Fibroblast of lung (primary cell): Measurements from ENCODE around the gene IKZF3. TPM values are rescaled to one million over a fixed set of nuclear protein-coding genes. Genes with fewer than 3 reads are reported as not detected.

Source experiments
- DNase-seq, 2 donors: peaks; one replicate each; pipeline versions ENCODE4 v3.0.0 to v3.0.0-alpha.2; 2010; ENCODE audit warnings: low read depth in 2 of 2
- H2AFZ ChIP-seq: 2 replicates; pipeline ENCODE4 v1.5.1; 2012; ENCODE audit warnings: low read length, control low read depth, inconsistent platforms
- H3K27ac ChIP-seq: 2 replicates; pipeline ENCODE4 v1.5.1; 2011; ENCODE audit warnings: low read length, control low read depth; ENCODE audit not compliant: insufficient read depth
- H3K27me3 ChIP-seq: 2 replicates; pipeline ENCODE4 v1.5.1; 2011; ENCODE audit warnings: mild to moderate bottlenecking, low read length; ENCODE audit not compliant: control insufficient read depth, insufficient read depth
- H3K36me3 ChIP-seq: 2 replicates; pipeline ENCODE4 v1.5.1; 2011; ENCODE audit warnings: low read length; ENCODE audit not compliant: control insufficient read depth, insufficient read depth
- H3K4me1 ChIP-seq: 2 replicates; pipeline ENCODE4 v1.5.1; 2011; ENCODE audit warnings: low read length; ENCODE audit not compliant: control insufficient read depth, insufficient read depth; ENCODE audit errors: extremely low read depth
- H3K4me2 ChIP-seq: 2 replicates; pipeline ENCODE4 v1.5.1; 2011; ENCODE audit warnings: low read length, control low read depth; ENCODE audit not compliant: insufficient read depth; ENCODE audit errors: extremely low read depth
- H3K4me3 ChIP-seq, 4 experiments: fragments of 200-600 bp in 1 of 4; sonication (generic) in 1 of 4; replicated peaks in 1 of 4; 2 replicates each; pipeline ENCODE4 v1.5.1; 2011 to 2016; ENCODE audit warnings: low read length in 4 of 4, low read depth in 3 of 4, mild to moderate bottlenecking in 3 of 4, control low read depth in 2 of 4, inconsistent platforms in 1 of 4, mixed read lengths in 1 of 4; ENCODE audit not compliant: insufficient read depth in 1 of 4; ENCODE audit errors: control extremely low read depth in 1 of 4
- H3K79me2 ChIP-seq: 2 replicates; pipeline ENCODE4 v1.5.1; 2012; ENCODE audit warnings: mild to moderate bottlenecking, low read length, inconsistent platforms; ENCODE audit not compliant: control insufficient read depth, insufficient read depth
- H3K9ac ChIP-seq: 2 replicates; pipeline ENCODE4 v1.5.1; 2011; ENCODE audit warnings: mild to moderate bottlenecking, low read length, control low read depth; ENCODE audit not compliant: insufficient read depth
- H3K9me3 ChIP-seq: 2 replicates; pipeline ENCODE4 v1.5.1; 2012; ENCODE audit warnings: low read depth, low read length; ENCODE audit not compliant: control insufficient read depth, insufficient read depth
- H4K20me1 ChIP-seq: 2 replicates; pipeline ENCODE4 v1.5.1; 2011; ENCODE audit warnings: low read length; ENCODE audit not compliant: control insufficient read depth, insufficient read depth; ENCODE audit errors: extremely low read depth
- EZH2 ChIP-seq: IDR thresholded peaks from 2 replicates; pipeline ENCODE4 v1.5.1; 2012; ENCODE audit warnings: low read length, control low read depth, mild to moderate bottlenecking; ENCODE audit errors: missing control alignments
- polyA plus RNA-seq, 2 donors: library from polyadenylated mRNA; depleted of rRNA in 1 of 2; stranded (reverse) in 1 of 2; unstranded in 1 of 2; fragments of >200 nt; gene quantifications; 2 replicates each; pipeline ENCODE4 v1.2.1, GENCODE V29; 2011 to 2012; ENCODE audit warnings: missing spikeins in 1 of 2
- total RNA-seq: library from RNA; depleted of rRNA; stranded (reverse); fragments of >200 nt; gene quantifications from 2 replicates; pipeline ENCODE4 v1.2.1, GENCODE V29; 2014
- TF ChIP-seq, protein P1 (sequence below), 2 donors: IDR thresholded peaks in 1 of 2; conservative IDR thresholded peaks in 1 of 2; 1 replicate in 1 of 2; 2 replicates in 1 of 2; pipeline ENCODE4 v1.5.1; 2011 to 2012; ENCODE audit warnings: low read length in 2 of 2, control low read depth in 1 of 2, inconsistent platforms in 1 of 2, low read depth in 1 of 2, mild to moderate bottlenecking in 1 of 2

The IKZF3 gene
- total and polyA plus RNA-seq, 2 donors (not counting 1 experiment from before 2014, with no cell fraction given): not detected

DNA sequence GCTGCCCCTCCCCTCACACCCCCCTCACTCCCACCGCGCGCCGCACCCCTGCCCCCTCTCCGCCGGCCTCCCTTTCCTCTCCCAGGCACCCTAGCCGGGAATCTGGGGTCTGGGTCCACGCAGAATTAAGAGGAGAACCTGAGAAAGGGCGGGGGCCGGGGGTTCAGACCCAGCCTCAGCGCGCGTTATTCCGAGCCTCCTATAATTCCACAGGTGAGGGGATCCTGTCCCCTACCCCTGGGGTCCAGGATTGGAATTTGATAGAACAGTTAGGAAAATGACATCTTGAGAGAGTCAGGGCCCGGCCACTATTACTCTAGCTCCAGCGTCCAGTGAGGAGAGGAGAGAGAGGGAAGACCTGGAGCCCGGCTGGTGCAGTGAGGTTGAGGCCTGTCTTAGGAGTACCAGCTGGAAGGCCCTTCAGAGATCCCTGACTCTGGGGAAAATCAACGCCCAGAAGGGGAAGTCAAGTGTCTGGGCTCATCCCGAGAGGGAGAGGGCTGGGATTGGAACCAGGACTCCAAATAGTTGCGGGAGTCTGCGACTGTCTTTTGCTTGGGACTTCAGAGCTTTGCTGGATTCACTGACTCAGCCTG is 109.1 kb downstream of the IKZF3 start:
- peak overlapping the region; percentile 72 for H3K27ac ChIP-seq
- DNase-seq: no peak

DNA sequence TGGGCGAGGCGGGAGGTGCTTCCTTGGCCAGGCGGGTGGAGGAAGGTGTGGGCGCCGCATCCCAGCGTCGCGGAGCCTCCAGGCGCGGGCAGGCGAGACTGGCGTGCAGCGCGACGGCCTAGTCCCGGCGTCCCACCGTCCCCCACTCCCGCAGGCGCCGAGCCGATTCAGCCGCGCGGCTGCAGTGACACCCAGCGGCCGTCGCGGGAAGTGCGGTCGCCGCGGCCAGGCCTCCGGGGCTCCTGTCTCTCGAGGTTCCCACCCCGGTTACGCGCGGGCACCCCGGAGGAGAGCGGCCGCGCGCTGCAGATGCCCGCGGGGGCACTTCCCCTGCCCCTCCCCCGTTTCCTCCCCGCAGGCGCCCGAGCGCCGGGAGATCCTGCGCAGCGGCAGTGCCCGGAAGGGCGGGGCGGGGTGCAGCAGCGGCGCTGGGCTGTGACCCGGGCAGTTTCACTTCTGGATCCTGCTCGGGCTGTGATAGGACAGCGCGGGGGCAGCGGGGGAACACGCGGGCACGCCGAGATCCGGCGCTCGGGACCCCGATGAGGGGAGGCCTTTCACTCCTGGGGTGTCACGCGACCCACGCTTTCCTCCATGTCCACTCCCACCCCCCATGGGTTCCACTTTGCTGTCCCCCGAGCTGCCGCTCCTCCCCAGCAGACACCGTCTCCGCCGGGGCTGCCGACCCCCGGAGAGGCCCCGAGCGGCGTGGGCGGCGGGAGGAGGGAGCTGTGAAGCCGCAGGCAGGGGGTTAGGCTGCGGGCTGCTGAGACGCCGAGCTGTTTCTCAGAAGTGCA is 109.8 kb downstream of the IKZF3 start:
- no peaks in the 10 kb centered on the region for H4K20me1 ChIP-seq
- TF ChIP-seq, protein P1, sequence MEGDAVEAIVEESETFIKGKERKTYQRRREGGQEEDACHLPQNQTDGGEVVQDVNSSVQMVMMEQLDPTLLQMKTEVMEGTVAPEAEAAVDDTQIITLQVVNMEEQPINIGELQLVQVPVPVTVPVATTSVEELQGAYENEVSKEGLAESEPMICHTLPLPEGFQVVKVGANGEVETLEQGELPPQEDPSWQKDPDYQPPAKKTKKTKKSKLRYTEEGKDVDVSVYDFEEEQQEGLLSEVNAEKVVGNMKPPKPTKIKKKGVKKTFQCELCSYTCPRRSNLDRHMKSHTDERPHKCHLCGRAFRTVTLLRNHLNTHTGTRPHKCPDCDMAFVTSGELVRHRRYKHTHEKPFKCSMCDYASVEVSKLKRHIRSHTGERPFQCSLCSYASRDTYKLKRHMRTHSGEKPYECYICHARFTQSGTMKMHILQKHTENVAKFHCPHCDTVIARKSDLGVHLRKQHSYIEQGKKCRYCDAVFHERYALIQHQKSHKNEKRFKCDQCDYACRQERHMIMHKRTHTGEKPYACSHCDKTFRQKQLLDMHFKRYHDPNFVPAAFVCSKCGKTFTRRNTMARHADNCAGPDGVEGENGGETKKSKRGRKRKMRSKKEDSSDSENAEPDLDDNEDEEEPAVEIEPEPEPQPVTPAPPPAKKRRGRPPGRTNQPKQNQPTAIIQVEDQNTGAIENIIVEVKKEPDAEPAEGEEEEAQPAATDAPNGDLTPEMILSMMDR (conservative IDR thresholded peaks at IDR 0.05 in 1 of 2, IDR thresholded peaks at IDR 0.05 in 1 of 2; ENCODE audit: low read depth in 1 of 2, low read length in 2 of 2): peak; percentile 53 to 63
- no peak for TF ChIP-seq EZH2
- peak; percentile 67 to 89 for DNase-seq
- H3K9me3 ChIP-seq: no peaks in the 10 kb centered on the region
- H3K4me2 ChIP-seq: peak overlapping the region; percentile 90
- H3K27ac ChIP-seq: peak overlapping the region; percentile 72
- peak overlapping the region; percentile 93 for H2AFZ ChIP-seq
- peaks cover 2% of the 10 kb centered on the region for H3K27me3 ChIP-seq
- H3K4me3 ChIP-seq: peak overlapping the region; percentile 56 to 78 (median 63)
- H3K36me3 ChIP-seq: no peaks in the 10 kb centered on the region
- H3K9ac ChIP-seq: peak overlapping the region; percentile 82
- no peaks in the 10 kb centered on the region for H3K79me2 ChIP-seq
- peaks cover 2% of the 10 kb centered on the region for H3K4me1 ChIP-seq

More for the DNA sequence above, 109.1 kb downstream of the IKZF3 start:
- H3K9me3 ChIP-seq: no peaks in the 10 kb centered on the region
- H2AFZ ChIP-seq: no peak overlapping the region
- H3K79me2 ChIP-seq: no peaks in the 10 kb centered on the region
- H3K4me3 ChIP-seq: peak overlapping the region; percentile 56 to 78 (median 63)
- TF ChIP-seq, protein P1 (conservative IDR thresholded peaks at IDR 0.05 in 1 of 2, IDR thresholded peaks at IDR 0.05 in 1 of 2; ENCODE audit: low read depth in 1 of 2, low read length in 2 of 2): no peak
- no peak for TF ChIP-seq EZH2
- H3K27me3 ChIP-seq: peaks cover 2% of the 10 kb centered on the region
- no peaks in the 10 kb centered on the region for H4K20me1 ChIP-seq
- peaks cover 2% of the 10 kb centered on the region for H3K4me1 ChIP-seq
- H3K36me3 ChIP-seq: no peaks in the 10 kb centered on the region
- peak overlapping the region; percentile 90 for H3K4me2 ChIP-seq
- H3K9ac ChIP-seq: peak overlapping the region; percentile 82

DNA sequence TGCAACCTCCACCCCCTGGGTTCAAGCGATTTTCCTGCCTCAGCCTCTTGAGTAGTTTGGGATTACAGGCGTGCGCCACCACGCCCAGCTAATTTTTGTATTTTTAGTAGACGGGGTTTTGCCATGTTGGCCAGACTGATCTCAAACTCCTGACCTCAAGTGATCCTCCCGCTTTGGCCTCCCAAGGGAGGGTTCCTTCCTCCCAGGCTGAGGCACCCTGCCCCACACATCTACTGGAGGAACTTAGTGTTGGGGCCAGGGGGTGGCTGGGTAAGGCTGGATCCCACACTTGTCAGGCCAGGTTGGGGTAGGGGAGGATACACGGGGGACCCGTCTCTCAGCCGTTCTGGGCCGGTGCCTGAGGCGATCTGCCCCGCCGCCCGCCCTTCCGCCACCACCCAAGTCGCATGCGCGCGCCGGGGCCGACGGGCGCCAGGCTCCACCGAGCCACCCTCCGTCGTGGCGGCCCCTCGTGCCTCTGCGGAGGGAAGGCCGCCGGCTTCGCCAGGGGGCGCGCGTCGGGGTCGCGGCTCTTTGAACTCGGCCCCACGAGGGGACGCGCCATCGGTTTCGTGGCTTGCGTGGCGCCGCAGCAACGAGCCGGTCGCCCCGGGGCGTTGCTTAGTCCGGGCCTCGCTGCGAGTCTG is 110.5 kb downstream of the IKZF3 start:
- no peaks in the 10 kb centered on the region for H3K36me3 ChIP-seq
- peak overlapping the region; percentile 64 for H3K9ac ChIP-seq
- H3K27me3 ChIP-seq: peaks cover 2% of the 10 kb centered on the region
- peak overlapping the region; percentile 87 for H2AFZ ChIP-seq
- H3K9me3 ChIP-seq: no peaks in the 10 kb centered on the region
- no peaks in the 10 kb centered on the region for H3K79me2 ChIP-seq
- no peaks in the 10 kb centered on the region for H4K20me1 ChIP-seq
- H3K4me1 ChIP-seq: peaks cover 2% of the 10 kb centered on the region
- DNase-seq: no peak
- peak overlapping the region; percentile 41 to 78 (median 62) for H3K4me3 ChIP-seq
- H3K27ac ChIP-seq: peak overlapping the region; percentile 69
- peak overlapping the region; percentile 79 for H3K4me2 ChIP-seq
- no peak for TF ChIP-seq EZH2
- TF ChIP-seq, protein P1 (conservative IDR thresholded peaks at IDR 0.05 in 1 of 2, IDR thresholded peaks at IDR 0.05 in 1 of 2; ENCODE audit: low read depth in 1 of 2, low read length in 2 of 2): no peak
